ENCODE measurements around the gene BDKRB1. TPM values are rescaled to one million over a fixed set of nuclear protein-coding genes. Genes with fewer than 3 reads are reported as not detected.

The BDKRB1 gene
- total RNA-seq, 1 experiment from 2014 or later = not detected

- no peak for DNase-seq (ENCODE audit: low read depth, low spot score)
- ChIA-PET POLR2A (no interaction called here), CTCF (no interaction called here)
- intact Hi-C loops (cut with micrococcal nuclease; ENCODE audit: unreplicated experiment) = no loop called here
- H3K36me3 ChIP-seq (ENCODE audit: control insufficient read depth, insufficient read depth, low read length) = no peaks in the 10 kb centered on the region
- H3K9me3 ChIP-seq (ENCODE audit: control insufficient read depth, insufficient read depth, low read depth, low read length) = no peaks in the 10 kb centered on the region
- no TSS peak for BruUV-seq (replicated peaks)
- no peak for TF ChIP-seq SIN3A (IDR thresholded peaks at IDR 0.05; ENCODE audit: borderline replicate concordance, insufficient read depth, low read depth, low read length)
- TF ChIP-seq POLR2AphosphoS5 (IDR thresholded peaks at IDR 0.05; ENCODE audit: low read depth, low read length) = no peak
- TF ChIP-seq REST (IDR thresholded peaks at IDR 0.05; ENCODE audit: insufficient read depth in 1 of 2, low read depth in 2 of 2, low read length in 1 of 2) = no peak
- TF ChIP-seq CTCF (IDR thresholded peaks at IDR 0.05) = no peak
- TF ChIP-seq TCF7L2 (IDR thresholded peaks at IDR 0.05; ENCODE audit: low read depth, low read length) = no peak
- no peak overlapping the region for H3K4me3 ChIP-seq (ENCODE audit: low read depth in 2 of 2, low read length in 2 of 2)
- H3K27me3 ChIP-seq (ENCODE audit: control insufficient read depth, insufficient read depth, low read length) = no peaks in the 10 kb centered on the region
- H3K4me1 ChIP-seq (ENCODE audit: control insufficient read depth, insufficient read depth, low read length) = no peaks in the 10 kb centered on the region
- in situ Hi-C loops (cut with HindIII; ENCODE audit: low pct_unique_long_range_greater_than_20kb, low sequenced_read_pairs) = no loop called here
- ATAC-seq = no peak
- no peak overlapping the region for H3K27ac ChIP-seq (ENCODE audit: low read length)
These were observed 9.0 kb upstream of the BDKRB1 start for GRCh38 chr14:96247031-96247430.

- Histone ChIP-seq H3K27ac (ENCODE audit: low read length) (no peak overlapping the region), H3K36me3 (ENCODE audit: control insufficient read depth, insufficient read depth, low read length) (no peaks in the 10 kb centered on the region), H3K4me3 (ENCODE audit: low read depth in 2 of 2, low read length in 2 of 2) (no peak overlapping the region), H3K27me3 (ENCODE audit: control insufficient read depth, insufficient read depth, low read length) (no peaks in the 10 kb centered on the region), H3K4me1 (ENCODE audit: control insufficient read depth, insufficient read depth, low read length) (no peaks in the 10 kb centered on the region), H3K9me3 (ENCODE audit: control insufficient read depth, insufficient read depth, low read depth, low read length) (no peaks in the 10 kb centered on the region)
- BruUV-seq (replicated peaks) = no TSS peak
- POLR2A ChIA-PET = no interaction called here
- TF ChIP-seq SIN3A (IDR thresholded peaks at IDR 0.05; ENCODE audit: borderline replicate concordance, insufficient read depth, low read depth, low read length) (no peak), CTCF (IDR thresholded peaks at IDR 0.05) (no peak), TCF7L2 (IDR thresholded peaks at IDR 0.05; ENCODE audit: low read depth, low read length) (no peak), POLR2AphosphoS5 (IDR thresholded peaks at IDR 0.05; ENCODE audit: low read depth, low read length) (no peak), REST (IDR thresholded peaks at IDR 0.05; ENCODE audit: insufficient read depth in 1 of 2, low read depth in 2 of 2, low read length in 1 of 2) (no peak)
- in situ Hi-C loops (cut with HindIII; ENCODE audit: low pct_unique_long_range_greater_than_20kb, low sequenced_read_pairs) = no loop called here
- intact Hi-C loops (cut with micrococcal nuclease; ENCODE audit: unreplicated experiment) = no loop called here
- DNase-seq (ENCODE audit: low read depth, low spot score) (no peak), ATAC-seq (no peak)
- CTCF ChIA-PET = interaction anchor here (0.7 kb wide), 1 partner anchor 14 kb away, joined by 6 read pairs; no protein-coding TSS in a partner anchor
These were observed 7.0 kb upstream of the BDKRB1 start for GRCh38 chr14:96249029-96249428.
